ENCODE results near the gene CENPX. TPM values are rescaled to one million over a fixed set of nuclear protein-coding genes. Genes with fewer than 3 reads are reported as not detected.

Gene CENPX
- total RNA-seq, 4 donors from 2014 or later = 85.4 to 131 (median 104) TPM

DNA sequence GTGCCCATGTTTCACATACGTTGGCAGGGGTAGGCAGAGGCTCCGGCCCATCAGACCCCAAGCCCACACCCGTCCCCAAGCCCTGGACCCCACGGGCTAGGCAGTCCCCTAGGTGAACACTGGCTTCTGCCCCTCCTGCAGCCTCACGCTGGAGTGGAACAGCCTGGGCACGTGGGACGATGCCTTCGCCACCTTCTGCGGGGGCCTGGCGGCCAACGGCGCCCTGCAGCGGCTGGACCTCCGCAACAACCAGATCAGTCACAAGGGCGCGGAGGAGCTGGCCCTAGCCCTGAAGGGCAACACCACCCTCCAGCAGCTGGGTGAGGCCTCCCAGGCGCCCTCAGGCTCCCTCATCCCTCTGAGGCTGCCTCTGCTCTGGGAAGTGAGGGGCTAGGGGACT lies 2.2 kb upstream of the CENPX start:
- in situ Hi-C loops (cut with MboI; ENCODE audit: low pct_ligation_motif_present in 1 of 4, low pct_unique_long_range_greater_than_20kb in 1 of 4, low sequenced_read_pairs in 3 of 4) = loop anchor here in 3 of 4 donors (5.0 to 25.0 kb wide), 2 partner anchors 132 to 137 kb away; no protein-coding TSS in a partner anchor
- WGBS, 2 donors (ENCODE audit: low coverage in 1 of 2) = 91% methylated on average over 15 of the region's 17 CpGs; no CpG with 5 or more reads in 1 of the 2 donors
- TF ChIP-seq POLR2AphosphoS5 (IDR thresholded peaks at IDR 0.05) (no peak), EP300 (IDR thresholded peaks at IDR 0.05; ENCODE audit: low read depth) (no peak), POLR2A (IDR thresholded peaks at IDR 0.05) (no peak)
- TF ChIP-seq, protein P1, sequence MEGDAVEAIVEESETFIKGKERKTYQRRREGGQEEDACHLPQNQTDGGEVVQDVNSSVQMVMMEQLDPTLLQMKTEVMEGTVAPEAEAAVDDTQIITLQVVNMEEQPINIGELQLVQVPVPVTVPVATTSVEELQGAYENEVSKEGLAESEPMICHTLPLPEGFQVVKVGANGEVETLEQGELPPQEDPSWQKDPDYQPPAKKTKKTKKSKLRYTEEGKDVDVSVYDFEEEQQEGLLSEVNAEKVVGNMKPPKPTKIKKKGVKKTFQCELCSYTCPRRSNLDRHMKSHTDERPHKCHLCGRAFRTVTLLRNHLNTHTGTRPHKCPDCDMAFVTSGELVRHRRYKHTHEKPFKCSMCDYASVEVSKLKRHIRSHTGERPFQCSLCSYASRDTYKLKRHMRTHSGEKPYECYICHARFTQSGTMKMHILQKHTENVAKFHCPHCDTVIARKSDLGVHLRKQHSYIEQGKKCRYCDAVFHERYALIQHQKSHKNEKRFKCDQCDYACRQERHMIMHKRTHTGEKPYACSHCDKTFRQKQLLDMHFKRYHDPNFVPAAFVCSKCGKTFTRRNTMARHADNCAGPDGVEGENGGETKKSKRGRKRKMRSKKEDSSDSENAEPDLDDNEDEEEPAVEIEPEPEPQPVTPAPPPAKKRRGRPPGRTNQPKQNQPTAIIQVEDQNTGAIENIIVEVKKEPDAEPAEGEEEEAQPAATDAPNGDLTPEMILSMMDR (IDR thresholded peaks at IDR 0.05) = no peak
- DNase-seq = no peak
- intact Hi-C loops (cut with DNase I; ENCODE audit: low total_unique reads) = no loop called here
- H3K9me3 ChIP-seq = no peaks in the 10 kb centered on the region
- H3K36me3 ChIP-seq = no peaks in the 10 kb centered on the region
- no peak overlapping the region for H3K4me3 ChIP-seq
- no peak overlapping the region for H3K27ac ChIP-seq
- H3K4me1 ChIP-seq = peaks cover 20 to 38% (median 30%) of the 10 kb centered on the region in 4 donors
- no peaks in the 10 kb centered on the region for H3K27me3 ChIP-seq

DNA sequence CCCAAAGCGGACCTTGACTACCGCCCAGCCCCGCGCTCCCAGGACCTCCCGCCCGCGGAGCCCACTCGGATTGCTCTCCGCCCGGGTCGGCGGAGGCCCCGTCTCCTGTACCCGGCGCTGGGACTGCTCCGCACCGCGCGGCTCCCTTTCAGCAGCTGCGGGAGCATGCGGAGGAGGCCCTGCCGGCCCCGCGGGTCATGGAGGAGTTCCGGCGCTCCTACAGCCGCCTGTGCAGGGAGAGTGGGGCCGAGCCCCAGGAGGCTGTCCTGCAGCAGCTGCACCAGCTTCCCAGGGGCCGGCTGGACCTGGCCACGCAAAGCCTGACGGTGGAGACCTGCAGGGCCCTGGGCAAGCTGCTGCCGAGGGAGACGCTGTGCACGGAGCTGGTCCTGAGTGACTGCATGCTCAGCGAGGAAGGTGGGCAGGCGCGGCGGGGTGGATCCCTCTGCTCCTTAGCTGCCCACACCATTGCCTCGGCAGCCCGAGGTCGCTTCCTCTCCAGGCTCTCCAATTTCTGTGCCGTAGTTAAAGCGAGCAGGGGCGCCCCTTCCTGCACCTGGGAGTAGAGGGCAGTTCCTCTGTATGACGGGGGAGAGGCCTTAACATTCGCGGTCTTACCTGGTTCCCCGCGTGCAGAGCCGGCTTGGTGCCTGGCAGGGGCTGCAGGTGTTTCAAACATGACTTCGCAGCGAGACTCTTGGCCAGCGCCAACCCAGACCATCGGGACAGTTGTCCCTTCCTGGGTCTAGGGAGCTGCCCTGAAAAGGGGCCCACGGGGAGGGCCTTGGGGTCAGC lies 966 bp upstream of the CENPX start:
- peak overlapping the region; percentile 64 to 79 (median 74) for H3K27ac ChIP-seq
- peak overlapping the region; percentile 55 to 94 (median 80) for H3K4me3 ChIP-seq
- no peaks in the 10 kb centered on the region for H3K36me3 ChIP-seq
- no peaks in the 10 kb centered on the region for H3K9me3 ChIP-seq
- intact Hi-C loops (cut with DNase I; ENCODE audit: low total_unique reads) (no loop called here), in situ Hi-C loops (cut with MboI; ENCODE audit: low pct_ligation_motif_present in 1 of 4, low pct_unique_long_range_greater_than_20kb in 1 of 4, low sequenced_read_pairs in 3 of 4) (no loop called here)
- H3K4me1 ChIP-seq = peaks cover 20 to 42% (median 34%) of the 10 kb centered on the region in 4 donors
- no peaks in the 10 kb centered on the region for H3K27me3 ChIP-seq
- TF ChIP-seq EP300 (IDR thresholded peaks at IDR 0.05; ENCODE audit: low read depth) (no peak), POLR2A (IDR thresholded peaks at IDR 0.05) (no peak), POLR2AphosphoS5 (IDR thresholded peaks at IDR 0.05) (no peak)
- TF ChIP-seq, protein P1 (IDR thresholded peaks at IDR 0.05) = no peak
- 6% methylated on average over 18 of the region's 55 CpGs; no CpG with 5 or more reads in 1 of the 2 donors for WGBS, 2 donors (ENCODE audit: low coverage in 1 of 2)
- DNase-seq = peak; percentile 34

DNA sequence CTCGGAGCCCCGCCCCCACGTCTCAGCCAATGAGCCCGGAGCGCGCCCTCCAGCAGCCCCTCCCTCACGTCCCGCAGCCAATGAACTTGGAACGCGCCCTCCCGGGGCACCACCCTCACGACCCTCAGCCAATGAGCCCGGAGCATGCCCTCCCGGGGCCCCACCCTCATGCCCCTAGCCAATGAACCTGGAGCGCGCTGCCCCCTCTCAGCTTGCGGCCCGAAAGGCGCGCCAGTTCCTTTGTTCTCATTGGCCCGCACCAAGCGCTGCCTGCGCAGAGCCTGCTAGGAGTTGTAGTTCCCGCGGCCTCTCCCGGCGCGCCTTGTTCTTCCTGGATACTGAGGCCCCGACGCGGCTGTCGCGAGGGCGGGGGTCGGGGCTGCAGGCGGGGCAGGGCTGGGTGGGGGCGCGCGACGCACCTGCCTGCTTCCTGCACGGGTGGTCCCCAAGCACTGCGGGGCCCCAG lies 336 bp upstream of the CENPX start, which contains the start of gene LRRC45:
Gene LRRC45 (plus strand): TSS at position 325 of the 466 bp plus-strand sequence. CDS start 339 bp downstream, outside the sequence.
- peaks cover 20 to 42% (median 34%) of the 10 kb centered on the region in 4 donors for H3K4me1 ChIP-seq
- peak within 1 kb of the TSS; percentile 82 to 89 (median 84) for H3K27ac ChIP-seq
- DNase-seq = peak; percentile 100
- H3K9me3 ChIP-seq = no peaks in the 10 kb centered on the region
- H3K36me3 ChIP-seq = no peaks in the 10 kb centered on the region
- intact Hi-C loops (cut with DNase I; ENCODE audit: low total_unique reads) = no loop called here
- WGBS, 2 donors (ENCODE audit: low coverage in 1 of 2) = 0% methylated on average over 13 of the region's 42 CpGs; no CpG with 5 or more reads in 1 of the 2 donors
- in situ Hi-C loops (cut with MboI; ENCODE audit: low pct_ligation_motif_present in 1 of 4, low pct_unique_long_range_greater_than_20kb in 1 of 4, low sequenced_read_pairs in 3 of 4) = no loop called here
- no peaks in the 10 kb centered on the region for H3K27me3 ChIP-seq
- H3K4me3 ChIP-seq = peak within 1 kb of the TSS; percentile 69 to 95 (median 84)
- peak in 1 of 3 donors; percentile 8 for TF ChIP-seq POLR2AphosphoS5 (IDR thresholded peaks at IDR 0.05)
- no peak for TF ChIP-seq POLR2A (IDR thresholded peaks at IDR 0.05)
- no peak for TF ChIP-seq EP300 (IDR thresholded peaks at IDR 0.05; ENCODE audit: low read depth)

DNA sequence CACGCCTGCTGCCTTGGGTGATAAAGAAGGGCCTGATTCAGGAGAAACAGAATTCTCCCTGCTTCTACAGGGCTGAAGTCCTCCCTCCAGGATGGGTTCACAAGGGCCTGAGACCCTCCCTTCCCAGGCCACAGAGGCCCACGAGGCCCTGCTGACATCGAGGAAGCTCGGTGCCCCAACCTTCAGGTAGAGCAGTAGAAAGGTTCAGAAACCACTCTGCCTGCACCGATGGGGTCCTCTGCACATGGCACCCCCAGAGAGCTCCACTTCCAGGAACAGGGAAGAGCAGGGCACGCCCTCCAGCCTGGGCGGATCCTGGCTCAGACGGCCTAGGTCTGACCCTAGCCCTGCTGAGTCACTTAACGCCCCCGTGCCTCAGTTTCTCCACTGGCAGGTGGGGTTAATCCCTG lies 773 bp downstream of the CENPX start:
- in situ Hi-C loops (cut with MboI; ENCODE audit: low pct_ligation_motif_present in 1 of 4, low pct_unique_long_range_greater_than_20kb in 1 of 4, low sequenced_read_pairs in 3 of 4) = no loop called here
- intact Hi-C loops (cut with DNase I; ENCODE audit: low total_unique reads) = loop anchor here (2.0 kb wide), 1 partner anchor 63 kb away; no protein-coding TSS in a partner anchor
- H3K4me1 ChIP-seq = peaks cover 20 to 42% (median 34%) of the 10 kb centered on the region in 4 donors
- no peaks in the 10 kb centered on the region for H3K36me3 ChIP-seq
- no peak for TF ChIP-seq EP300 (IDR thresholded peaks at IDR 0.05; ENCODE audit: low read depth)
- no peak for TF ChIP-seq POLR2AphosphoS5 (IDR thresholded peaks at IDR 0.05)
- TF ChIP-seq POLR2A (IDR thresholded peaks at IDR 0.05) = no peak
- TF ChIP-seq, protein P1 (IDR thresholded peaks at IDR 0.05) = no peak
- peak; percentile 42 for DNase-seq
- H3K9me3 ChIP-seq = no peaks in the 10 kb centered on the region
- H3K27ac ChIP-seq = peak overlapping the region; percentile 82 to 89 (median 84)
- H3K4me3 ChIP-seq = peak overlapping the region; percentile 61 to 95 (median 70)
- 7% methylated on average over 6 of the region's 10 CpGs; no CpG with 5 or more reads in 1 of the 2 donors for WGBS, 2 donors (ENCODE audit: low coverage in 1 of 2)
- H3K27me3 ChIP-seq = no peaks in the 10 kb centered on the region

Measured in transverse colon (tissue), 4 donors.